ENCODE results near the gene TMEM225B.

GRCh38 chr7:99644431-99644830 is 46.4 kb downstream of the TMEM225B start:
- TF ChIP-seq CTCF (conservative IDR thresholded peaks at IDR 0.05; ENCODE audit: low read depth, low read length) (no peak), EZH2 (IDR thresholded peaks at IDR 0.05; ENCODE audit: borderline replicate concordance, low read depth, low read length, poor library complexity, severe bottlenecking) (no peak)
